GM21423 (cell line): ENCODE measurements around the gene NNAT.
"Not testable (repeated sequence)": the region's sequence is repeated elsewhere in the genome, so short reads cannot be mapped to it uniquely, and the experiment has no call there.

Source experiments
- ATAC-seq: cut with Tn5 transposase; IDR thresholded peaks from one replicate; pipeline ENCODE4 v1.9.1; 2021; ENCODE audit warnings: mild to moderate bottlenecking, moderate library complexity; ENCODE audit not compliant: unreplicated experiment

NNAT gene

GRCh38 chr20:37521061-37521771 lies at the start of gene NNAT:
NNAT (plus strand) TSS chr20:37521250; CDS start chr20:37521332, 82 bp downstream.
- no peak for ATAC-seq

GRCh38 chr20:37471741-37472235 lies 49.3 kb upstream of the NNAT start:
- ATAC-seq, result no peak

GRCh38 chr20:37472435-37472834 lies 48.6 kb upstream of the NNAT start:
- not testable (repeated sequence) for ATAC-seq

GRCh38 chr20:37473249-37474000 lies 47.6 kb upstream of the NNAT start:
- ATAC-seq, result no peak

- no peak for ATAC-seq
Observed at GRCh38 chr20:37474386-37474785, 46.7 kb upstream of the NNAT start.

GRCh38 chr20:37475252-37475651 lies 45.8 kb upstream of the NNAT start:
- no peak for ATAC-seq

GRCh38 chr20:37477041-37477440 lies 44.0 kb upstream of the NNAT start:
- no peak for ATAC-seq

- ATAC-seq, result no peak
Observed at GRCh38 chr20:37479266-37479665, 41.8 kb upstream of the NNAT start.

GRCh38 chr20:37479925-37480691 lies 40.9 kb upstream of the NNAT start:
- no peak for ATAC-seq

- ATAC-seq, result no peak
Observed at GRCh38 chr20:37480919-37481318, 40.1 kb upstream of the NNAT start.

GRCh38 chr20:37481610-37482009 lies 39.4 kb upstream of the NNAT start:
- ATAC-seq, result no peak

- no peak for ATAC-seq
Observed at GRCh38 chr20:37484331-37484730, 36.7 kb upstream of the NNAT start.

GRCh38 chr20:37486209-37486608 lies 34.8 kb upstream of the NNAT start:
- ATAC-seq, result not testable (repeated sequence)

- no peak for ATAC-seq
Observed at GRCh38 chr20:37490663-37491350, 30.2 kb upstream of the NNAT start.

GRCh38 chr20:37492096-37492625 lies 28.9 kb upstream of the NNAT start:
- no peak for ATAC-seq

- no peak for ATAC-seq
Observed at GRCh38 chr20:37492945-37493344, 28.1 kb upstream of the NNAT start.

GRCh38 chr20:37494301-37494700 lies 26.7 kb upstream of the NNAT start:
- ATAC-seq, result no peak

GRCh38 chr20:37494796-37495195 lies 26.3 kb upstream of the NNAT start:
- no peak for ATAC-seq

- no peak for ATAC-seq
Observed at GRCh38 chr20:37498066-37498665, 22.9 kb upstream of the NNAT start.

GRCh38 chr20:37500311-37500710 lies 20.7 kb upstream of the NNAT start:
- ATAC-seq, result no peak
